HG03103 (cell line): ENCODE data around the gene IL17RD.
"Not testable (repeated sequence)": the region's sequence is repeated elsewhere in the genome, so short reads cannot be mapped to it uniquely, and the experiment has no call there.

ENCODE experiments used
- ATAC-seq: cut with Tn5 transposase; IDR thresholded peaks from one replicate; pipeline ENCODE4 v1.9.1; 2021; ENCODE audit warnings: low read depth; ENCODE audit not compliant: unreplicated experiment

Gene IL17RD

GRCh38 chr3:57097536-57097935, 67.6 kb downstream of the IL17RD start:
- no peak for ATAC-seq

- no peak for ATAC-seq
Observed at GRCh38 chr3:57095363-57095762, 69.8 kb downstream of the IL17RD start.

- ATAC-seq, result no peak
Observed at GRCh38 chr3:57094575-57094974, 70.6 kb downstream of the IL17RD start.

- no peak for ATAC-seq
Observed at GRCh38 chr3:57093971-57094535, 71.1 kb downstream of the IL17RD start.

- ATAC-seq, result no peak
Observed at GRCh38 chr3:57093489-57093888, 71.7 kb downstream of the IL17RD start.

GRCh38 chr3:57091521-57092273, 73.5 kb downstream of the IL17RD start:
- no peak for ATAC-seq

GRCh38 chr3:57089043-57089442, 76.1 kb downstream of the IL17RD start:
- no peak for ATAC-seq

GRCh38 chr3:57088503-57088902, 76.7 kb downstream of the IL17RD start:
- ATAC-seq, result no peak

- no peak for ATAC-seq
Observed at GRCh38 chr3:57087361-57088092, 77.6 kb downstream of the IL17RD start.

GRCh38 chr3:57086201-57086600, 79.0 kb downstream of the IL17RD start:
- ATAC-seq, result no peak

- no peak for ATAC-seq
Observed at GRCh38 chr3:57085211-57085610, 79.9 kb downstream of the IL17RD start.

GRCh38 chr3:57083266-57083995, 81.7 kb downstream of the IL17RD start:
- ATAC-seq, result not testable (repeated sequence)

- no peak for ATAC-seq
Observed at GRCh38 chr3:57082481-57082880, 82.7 kb downstream of the IL17RD start.

GRCh38 chr3:57081173-57081572, 84.0 kb downstream of the IL17RD start:
- ATAC-seq, result no peak

GRCh38 chr3:57080171-57080570, 85.0 kb downstream of the IL17RD start:
- ATAC-seq, result no peak

GRCh38 chr3:57079474-57079831, 85.7 kb downstream of the IL17RD start:
- no peak for ATAC-seq

- ATAC-seq, result no peak
Observed at GRCh38 chr3:57078635-57079473, 86.3 kb downstream of the IL17RD start.

- ATAC-seq, result no peak
Observed at GRCh38 chr3:57078344-57078634, 86.9 kb downstream of the IL17RD start.

- no peak for ATAC-seq
Observed at GRCh38 chr3:57077630-57078343, 87.4 kb downstream of the IL17RD start.

GRCh38 chr3:57076422-57076951, 88.7 kb downstream of the IL17RD start:
- no peak for ATAC-seq
